IMR-90 (cell line): Measurements from ENCODE around the gene CPN2. TPM values are rescaled to one million over a fixed set of nuclear protein-coding genes. Genes with fewer than 3 reads are reported as not detected.
A peak's percentile ranks its signal among the peaks of the same experiment; 100 is the strongest.

Experiments
- ATAC-seq: fragments of 200-7000 bp; cut with Tn5 transposase; 2 replicates; pipeline ENCODE4 v1.9.1; 2020; ENCODE audit warnings: low read depth, mild to moderate bottlenecking, moderate library complexity
- BruUV-seq: library from RNA; stranded (reverse); fragments of 400-500 nt; replicated peaks from 2 replicates; lab custom pipeline; 2021; lab: Mats Ljungman, UMichigan
- CTCF ChIA-PET: fragments of 300-600 bp; formaldehyde crosslinking; extraction: SDS; loops from one replicate; lab custom pipeline; 2021; ENCODE audit warnings: antibody characterized with exemption; lab: Yijun Ruan, JAX
- POLR2A ChIA-PET: fragments of 300-600 bp; sonication (Branson Sonifier 250); formaldehyde crosslinking; loops from one replicate; lab custom pipeline; 2022; ENCODE audit warnings: antibody characterized with exemption; ENCODE audit not compliant: unreplicated experiment; lab: Charles Lee
- DNase-seq: peaks from one replicate; pipeline ENCODE4 v3.0.0; 2013
- H2AFZ ChIP-seq: replicated peaks from 2 replicates; pipeline ENCODE3; 2013; ENCODE audit warnings: low read length, mild to moderate bottlenecking; ENCODE audit not compliant: poor library complexity
- H2AK5ac ChIP-seq: 2 replicates; pipeline ENCODE4 v1.6.1; 2013; ENCODE audit warnings: low read depth, low read length, inconsistent platforms
- H2AK9ac ChIP-seq: replicated peaks from 2 replicates; pipeline ENCODE3; 2013; ENCODE audit warnings: mild to moderate bottlenecking, low read depth, low read length, moderate library complexity; ENCODE audit not compliant: poor library complexity
- H2BK120ac ChIP-seq: 2 replicates; pipeline ENCODE4 v1.6.1; 2013; ENCODE audit warnings: low read depth, low read length, inconsistent platforms
- H2BK15ac ChIP-seq: 3 replicates; pipeline ENCODE4 v1.6.1; 2013; ENCODE audit warnings: low read depth, low read length, inconsistent platforms
- H2BK20ac ChIP-seq: 2 replicates; pipeline ENCODE4 v1.6.1; 2013; ENCODE audit warnings: low read depth, mild to moderate bottlenecking, inconsistent platforms, low read length, moderate library complexity
- H2BK5ac ChIP-seq: 2 replicates; pipeline ENCODE4 v1.6.1; 2013; ENCODE audit warnings: mild to moderate bottlenecking, low read depth, low read length, inconsistent platforms; ENCODE audit not compliant: poor library complexity, severe bottlenecking
- H3K14ac ChIP-seq: replicated peaks from 2 replicates; pipeline ENCODE4 v1.6.1; 2013; ENCODE audit warnings: low read depth, low read length, inconsistent platforms
- H3K18ac ChIP-seq: 2 replicates; pipeline ENCODE4 v1.6.1; 2013; ENCODE audit warnings: low read depth, low read length, control low read depth
- H3K23ac ChIP-seq: 2 replicates; pipeline ENCODE4 v1.6.1; 2013; ENCODE audit warnings: low read depth, low read length, inconsistent platforms
- H3K27ac ChIP-seq: 2 replicates; pipeline ENCODE4 v1.5.1; 2013; ENCODE audit warnings: mild to moderate bottlenecking, control low read depth, low read length; ENCODE audit not compliant: insufficient read depth
- H3K27me3 ChIP-seq: 2 replicates; pipeline ENCODE4 v1.6.1; 2013; ENCODE audit warnings: low read length; ENCODE audit not compliant: control insufficient read depth, insufficient read depth
- H3K36me3 ChIP-seq: 2 replicates; pipeline ENCODE4 v1.6.1; 2013; ENCODE audit warnings: low read length, mixed read lengths; ENCODE audit not compliant: control insufficient read depth, insufficient read depth
- H3K4ac ChIP-seq: 2 replicates; pipeline ENCODE4 v1.6.1; 2013; ENCODE audit warnings: low read depth, low read length, inconsistent platforms
- H3K4me1 ChIP-seq: 2 replicates; pipeline ENCODE4 v1.6.1; 2013; ENCODE audit warnings: low read length, mixed read lengths; ENCODE audit not compliant: control insufficient read depth, insufficient read depth
- H3K4me2 ChIP-seq: 2 replicates; pipeline ENCODE4 v1.6.1; 2013; ENCODE audit warnings: low read depth, mild to moderate bottlenecking, control low read depth, low read length, moderate library complexity
- H3K4me3 ChIP-seq: 2 replicates; pipeline ENCODE4 v1.5.1; 2013; ENCODE audit warnings: low read depth, mild to moderate bottlenecking, control low read depth, low read length, moderate library complexity; ENCODE audit not compliant: insufficient read depth
- H3K56ac ChIP-seq: 2 replicates; pipeline ENCODE4 v1.6.1; 2013; ENCODE audit warnings: low read length, inconsistent platforms; ENCODE audit not compliant: insufficient read depth; ENCODE audit errors: extremely low read depth
- H3K79me1 ChIP-seq, 2 experiments: 2 replicates each; pipeline ENCODE4 v1.6.1; 2013; ENCODE audit warnings: low read length in 2 of 2, inconsistent platforms in 1 of 2, low read depth in 1 of 2
- H3K9ac ChIP-seq: 2 replicates; pipeline ENCODE4 v1.6.1; 2013; ENCODE audit warnings: low read depth, low read length, control low read depth
- H3K9me1 ChIP-seq: 2 replicates; pipeline ENCODE4 v1.6.1; 2013; ENCODE audit warnings: low read length, inconsistent platforms; ENCODE audit not compliant: insufficient read depth
- H3K9me3 ChIP-seq: 2 replicates; pipeline ENCODE4 v1.6.1; 2013; ENCODE audit warnings: low read length; ENCODE audit not compliant: control insufficient read depth, insufficient read depth
- H4K20me1 ChIP-seq: 2 replicates; pipeline ENCODE4 v1.6.1; 2013; ENCODE audit warnings: low read length, inconsistent platforms; ENCODE audit not compliant: insufficient read depth
- H4K5ac ChIP-seq: 2 replicates; pipeline ENCODE4 v1.6.1; 2013; ENCODE audit warnings: mild to moderate bottlenecking, low read depth, low read length, control low read depth
- H4K8ac ChIP-seq, 2 experiments: 2 replicates each; pipeline ENCODE4 v1.6.1; 2013; ENCODE audit warnings: low read depth in 2 of 2, low read length in 2 of 2, control low read depth in 1 of 2, inconsistent platforms in 1 of 2
- H4K91ac ChIP-seq: 2 replicates; pipeline ENCODE4 v1.6.1; 2013; ENCODE audit warnings: low read depth, low read length, inconsistent platforms; ENCODE audit not compliant: insufficient read depth
- BHLHE40 ChIP-seq: fragments of 150-350 bp; IDR thresholded peaks from 2 replicates; pipeline ENCODE4 v1.6.1; 2016; ENCODE audit warnings: mild to moderate bottlenecking, low read depth, low read length
- CEBPB ChIP-seq: IDR thresholded peaks from 2 replicates; pipeline ENCODE4 v1.6.1; 2012; ENCODE audit warnings: low read depth, low read length, improper control_type of control experiment
- CHD1 ChIP-seq: IDR thresholded peaks from 2 replicates; pipeline ENCODE4 v1.6.1; 2012; ENCODE audit warnings: low read depth, low read length, improper control_type of control experiment
- FOS ChIP-seq: fragments of 150-350 bp; IDR thresholded peaks from 2 replicates; pipeline ENCODE4 v1.6.1; 2016; ENCODE audit warnings: low read depth, low read length
- MAFK ChIP-seq: IDR thresholded peaks from 2 replicates; pipeline ENCODE4 v1.6.1; 2012; ENCODE audit warnings: low read depth, low read length, improper control_type of control experiment
- MAZ ChIP-seq: IDR thresholded peaks from 2 replicates; pipeline ENCODE4 v1.6.1; 2012; ENCODE audit warnings: low read depth, mild to moderate bottlenecking, low read length, improper control_type of control experiment, moderate library complexity, borderline replicate concordance
- MXI1 ChIP-seq: IDR thresholded peaks from 2 replicates; pipeline ENCODE4 v1.6.1; 2012; ENCODE audit warnings: low read depth, mild to moderate bottlenecking, low read length, moderate library complexity, borderline replicate concordance
- NFE2L2 ChIP-seq: fragments of 150-350 bp; IDR thresholded peaks from 2 replicates; pipeline ENCODE4 v1.6.1; 2016; ENCODE audit warnings: low read depth, mild to moderate bottlenecking, low read length
- RAD21 ChIP-seq: IDR thresholded peaks from 2 replicates; pipeline ENCODE4 v1.6.1; 2012; ENCODE audit warnings: low read length, improper control_type of control experiment
- RCOR1 ChIP-seq: IDR thresholded peaks from 2 replicates; pipeline ENCODE4 v1.6.1; 2012; ENCODE audit warnings: mild to moderate bottlenecking, low read length, improper control_type of control experiment; ENCODE audit not compliant: insufficient replicate concordance
- RFX5 ChIP-seq: IDR thresholded peaks from 2 replicates; pipeline ENCODE4 v1.8.0; 2012; ENCODE audit warnings: low read depth, mild to moderate bottlenecking, low read length, moderate library complexity
- SMC3 ChIP-seq: fragments of 150-350 bp; IDR thresholded peaks from 2 replicates; pipeline ENCODE4 v1.6.1; 2016; ENCODE audit warnings: low read depth, mild to moderate bottlenecking, antibody characterized with exemption, low read length, moderate library complexity
- WGBS, 2 experiments: methylation state at CpG; one replicate each; pipeline versions ENCODE4 v1.1.5 to v1.1.7; 2013; ENCODE audit warnings: missing lambda C conversion rate in 2 of 2; ENCODE audit not compliant: insufficient read length in 1 of 2; ENCODE audit errors: extremely low coverage in 2 of 2; 5-methylcytosine and 5-hydroxymethylcytosine counted together
- dilution Hi-C: fragments of 300-500 bp; cut with HindIII; formaldehyde crosslinking; loops from one replicate; pipeline ENCODE4 v1.14.3; 2018; ENCODE audit warnings: low sequenced_read_pairs; ENCODE audit not compliant: unreplicated experiment
- in situ Hi-C: fragments of 300-500 bp; cut with MboI; formaldehyde crosslinking; loops from 3 replicates; pipeline ENCODE4 v1.14.3; 2019; ENCODE audit warnings: low sequenced_read_pairs, inconsistent platforms, mixed read lengths
- intact Hi-C: fragments of 100-400 bp; cut with micrococcal nuclease; formaldehyde crosslinking; loops from 2 replicates; pipeline ENCODE4 v1.10.0; 2022
- polyA plus RNA-seq, 3 experiments: library from polyadenylated mRNA; depleted of rRNA; stranded (reverse); fragments of >200 nt; gene quantifications; 2 replicates each; pipeline ENCODE4 v1.2.3, GENCODE V29; 2012; ENCODE audit warnings: low replicate concordance in 1 of 3
- total RNA-seq: library from RNA; depleted of rRNA; stranded (reverse); fragments of >200 nt; gene quantifications from 2 replicates; pipeline ENCODE4 v1.2.3, GENCODE V29; 2012
- TF ChIP-seq, protein P1 (sequence below): fragments of 150-350 bp; IDR thresholded peaks from 2 replicates; pipeline ENCODE4 v1.6.1; 2017; ENCODE audit warnings: mild to moderate bottlenecking, antibody characterized with exemption, low read length, low read depth
- TF ChIP-seq, protein P2 (sequence below): conservative IDR thresholded peaks from 2 replicates; pipeline ENCODE4 v1.5.1; 2012; ENCODE audit warnings: mild to moderate bottlenecking, low read depth, low read length, improper control_type of control experiment
- TF ChIP-seq, protein P3 (sequence below): fragments of 150-350 bp; IDR thresholded peaks from 2 replicates; pipeline ENCODE4 v1.6.1; 2016; ENCODE audit warnings: low read depth, mild to moderate bottlenecking, low read length, moderate library complexity, borderline replicate concordance

CPN2 gene
- total and polyA plus RNA-seq, 2 of the 4 experiments (the other 2 are of a cell fraction) = 0.07 TPM; not detected in 1

DNA sequence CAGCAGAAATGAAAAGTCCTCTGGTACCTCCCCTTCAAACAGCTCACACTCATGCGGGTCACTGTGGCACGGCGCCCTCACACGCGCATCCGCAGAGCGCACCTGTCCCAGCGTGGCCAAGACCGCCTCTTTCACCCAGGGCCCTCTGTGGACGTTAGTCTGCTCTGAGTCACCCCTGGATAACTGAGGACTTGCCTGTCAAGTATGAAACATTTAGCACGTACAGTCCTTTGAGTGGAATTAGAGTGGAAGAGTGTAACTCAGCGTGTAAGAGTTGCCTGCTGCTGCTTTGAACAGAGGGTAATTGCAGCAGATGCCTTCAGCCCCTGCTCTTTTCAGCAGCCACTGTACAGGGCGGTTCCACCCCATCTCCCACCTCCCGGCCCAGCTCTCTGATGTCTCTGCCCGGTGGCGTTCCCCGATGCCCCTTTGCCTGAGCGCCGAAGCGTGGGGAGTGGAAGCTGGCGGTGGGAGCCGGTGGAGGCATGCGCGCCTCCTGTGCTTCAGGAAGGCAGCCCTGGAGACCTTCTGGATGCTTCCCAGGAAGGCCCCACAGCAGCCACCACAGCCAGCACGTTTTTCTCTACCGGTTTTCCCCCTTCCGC is 23.0 kb downstream of the CPN2 start:
- H3K9me1 ChIP-seq = peaks cover 29% of the 10 kb centered on the region
- H3K56ac ChIP-seq = no peak overlapping the region
- DNase-seq (peak; percentile 72), ATAC-seq (no peak)
- H3K4ac ChIP-seq = peak overlapping the region; percentile 15; the same call in 1 of the 2 replicates
- H2BK120ac ChIP-seq = no peak overlapping the region
- H2AK9ac ChIP-seq = no peak overlapping the region
- no peak overlapping the region for H4K5ac ChIP-seq
- CTCF ChIA-PET = interaction anchor here (0.6 kb wide), 1 partner anchor 317 kb away, joined by 3 read pairs; no protein-coding TSS in a partner anchor
- H2AK5ac ChIP-seq = peak overlapping the region; percentile 93; the same call in 1 of the 2 replicates
- in situ Hi-C loops (loop anchor here (25.0 kb wide), 1 partner anchor 534 kb away; no protein-coding TSS in a partner anchor), dilution Hi-C loops (no loop called here), intact Hi-C loops (no loop called here)
- H4K8ac ChIP-seq = no peak overlapping the region
- no peak overlapping the region for H3K4me3 ChIP-seq
- no peak overlapping the region for H3K27ac ChIP-seq
- no peak overlapping the region for H3K18ac ChIP-seq
- H2BK20ac ChIP-seq = no peak overlapping the region
- no peak overlapping the region for H3K23ac ChIP-seq
- no peak overlapping the region for H4K91ac ChIP-seq
- peak overlapping the region; percentile 0 for H2AFZ ChIP-seq
- no peak overlapping the region for H2BK5ac ChIP-seq
- POLR2A ChIA-PET = no interaction called here
- no TSS peak for BruUV-seq
- H3K27me3 ChIP-seq = no peaks in the 10 kb centered on the region
- peaks cover 18% of the 10 kb centered on the region for H3K4me1 ChIP-seq
- H3K9ac ChIP-seq = no peak overlapping the region
- no peaks in the 10 kb centered on the region for H3K36me3 ChIP-seq
- peaks cover 0 to 8% of the 10 kb centered on the region in 2 experiments; a peak in 1 of 4 replicates for H3K79me1 ChIP-seq
- 78% methylated on average over 14 of the region's 27 CpGs; no CpG with 5 or more reads in 1 of the 2 experiments for WGBS, 2 experiments
- H3K14ac ChIP-seq = no peak overlapping the region
- peaks cover 3% of the 10 kb centered on the region; the same call in 1 of the 2 replicates for H4K20me1 ChIP-seq
- no peak overlapping the region for H3K4me2 ChIP-seq
- H2BK15ac ChIP-seq = no peak overlapping the region
- H3K9me3 ChIP-seq = no peaks in the 10 kb centered on the region
- TF ChIP-seq CHD1 = no peak
- TF ChIP-seq NFE2L2 = no peak
- TF ChIP-seq, protein P1, sequence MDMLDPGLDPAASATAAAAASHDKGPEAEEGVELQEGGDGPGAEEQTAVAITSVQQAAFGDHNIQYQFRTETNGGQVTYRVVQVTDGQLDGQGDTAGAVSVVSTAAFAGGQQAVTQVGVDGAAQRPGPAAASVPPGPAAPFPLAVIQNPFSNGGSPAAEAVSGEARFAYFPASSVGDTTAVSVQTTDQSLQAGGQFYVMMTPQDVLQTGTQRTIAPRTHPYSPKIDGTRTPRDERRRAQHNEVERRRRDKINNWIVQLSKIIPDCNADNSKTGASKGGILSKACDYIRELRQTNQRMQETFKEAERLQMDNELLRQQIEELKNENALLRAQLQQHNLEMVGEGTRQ = no peak
- TF ChIP-seq BHLHE40 = no peak
- no peak for TF ChIP-seq MAZ
- TF ChIP-seq FOS = no peak
- TF ChIP-seq, protein P2, sequence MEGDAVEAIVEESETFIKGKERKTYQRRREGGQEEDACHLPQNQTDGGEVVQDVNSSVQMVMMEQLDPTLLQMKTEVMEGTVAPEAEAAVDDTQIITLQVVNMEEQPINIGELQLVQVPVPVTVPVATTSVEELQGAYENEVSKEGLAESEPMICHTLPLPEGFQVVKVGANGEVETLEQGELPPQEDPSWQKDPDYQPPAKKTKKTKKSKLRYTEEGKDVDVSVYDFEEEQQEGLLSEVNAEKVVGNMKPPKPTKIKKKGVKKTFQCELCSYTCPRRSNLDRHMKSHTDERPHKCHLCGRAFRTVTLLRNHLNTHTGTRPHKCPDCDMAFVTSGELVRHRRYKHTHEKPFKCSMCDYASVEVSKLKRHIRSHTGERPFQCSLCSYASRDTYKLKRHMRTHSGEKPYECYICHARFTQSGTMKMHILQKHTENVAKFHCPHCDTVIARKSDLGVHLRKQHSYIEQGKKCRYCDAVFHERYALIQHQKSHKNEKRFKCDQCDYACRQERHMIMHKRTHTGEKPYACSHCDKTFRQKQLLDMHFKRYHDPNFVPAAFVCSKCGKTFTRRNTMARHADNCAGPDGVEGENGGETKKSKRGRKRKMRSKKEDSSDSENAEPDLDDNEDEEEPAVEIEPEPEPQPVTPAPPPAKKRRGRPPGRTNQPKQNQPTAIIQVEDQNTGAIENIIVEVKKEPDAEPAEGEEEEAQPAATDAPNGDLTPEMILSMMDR = no peak
- no peak for TF ChIP-seq RCOR1
- no peak for TF ChIP-seq MXI1
- no peak for TF ChIP-seq CEBPB
- no peak for TF ChIP-seq RAD21
- TF ChIP-seq, protein P3, sequence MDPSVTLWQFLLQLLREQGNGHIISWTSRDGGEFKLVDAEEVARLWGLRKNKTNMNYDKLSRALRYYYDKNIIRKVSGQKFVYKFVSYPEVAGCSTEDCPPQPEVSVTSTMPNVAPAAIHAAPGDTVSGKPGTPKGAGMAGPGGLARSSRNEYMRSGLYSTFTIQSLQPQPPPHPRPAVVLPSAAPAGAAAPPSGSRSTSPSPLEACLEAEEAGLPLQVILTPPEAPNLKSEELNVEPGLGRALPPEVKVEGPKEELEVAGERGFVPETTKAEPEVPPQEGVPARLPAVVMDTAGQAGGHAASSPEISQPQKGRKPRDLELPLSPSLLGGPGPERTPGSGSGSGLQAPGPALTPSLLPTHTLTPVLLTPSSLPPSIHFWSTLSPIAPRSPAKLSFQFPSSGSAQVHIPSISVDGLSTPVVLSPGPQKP = no peak
- TF ChIP-seq RFX5 = no peak
- TF ChIP-seq MAFK = no peak
- no peak for TF ChIP-seq SMC3
